ENCODE data around the gene DNAJC2.
A peak's percentile ranks its signal among the peaks of the same experiment; 100 is the strongest.
"Not testable (repeated sequence)": the region's sequence is repeated elsewhere in the genome, so short reads cannot be mapped to it uniquely, and the experiment has no call there.

DNAJC2 gene

DNA sequence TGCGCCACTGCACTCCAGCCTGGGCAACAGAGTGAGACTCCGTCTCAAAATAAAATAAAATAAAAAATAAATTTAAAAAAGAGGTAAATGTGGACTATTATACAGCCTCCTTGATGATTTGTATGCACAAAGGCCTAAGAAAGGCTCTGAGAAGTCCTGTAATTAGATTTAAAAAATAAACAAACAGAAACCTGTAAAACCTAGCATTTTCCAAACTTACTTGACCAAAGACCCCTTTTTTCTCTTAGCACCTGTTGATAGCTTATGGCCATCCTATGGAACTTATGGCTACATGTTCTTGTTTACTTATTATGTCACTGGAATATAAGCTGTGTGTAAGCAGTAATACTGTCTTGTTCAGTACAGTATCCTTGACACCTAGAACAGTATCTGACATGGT lies 5.7 kb downstream of the DNAJC2 start:
- DNase-seq, result no peak

DNA sequence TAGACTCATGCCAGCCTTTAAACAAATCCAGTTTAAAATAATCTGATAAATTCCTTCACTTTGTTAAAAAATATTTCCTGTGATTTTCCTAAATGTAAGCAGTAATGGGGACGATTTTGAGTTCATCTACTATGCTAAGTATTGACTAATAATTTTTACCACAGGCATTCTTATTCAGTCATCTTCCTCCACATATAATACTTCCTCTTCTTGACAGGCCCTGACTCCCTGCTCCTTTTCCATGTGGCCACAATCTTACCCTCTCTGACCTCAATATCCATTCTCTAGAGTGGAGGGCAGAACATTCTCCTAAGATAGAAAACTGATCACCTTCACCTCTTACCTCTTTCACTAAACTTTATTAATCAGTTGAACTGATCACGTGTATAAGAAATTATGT lies 7.8 kb downstream of the DNAJC2 start:
- no peak for DNase-seq

DNA sequence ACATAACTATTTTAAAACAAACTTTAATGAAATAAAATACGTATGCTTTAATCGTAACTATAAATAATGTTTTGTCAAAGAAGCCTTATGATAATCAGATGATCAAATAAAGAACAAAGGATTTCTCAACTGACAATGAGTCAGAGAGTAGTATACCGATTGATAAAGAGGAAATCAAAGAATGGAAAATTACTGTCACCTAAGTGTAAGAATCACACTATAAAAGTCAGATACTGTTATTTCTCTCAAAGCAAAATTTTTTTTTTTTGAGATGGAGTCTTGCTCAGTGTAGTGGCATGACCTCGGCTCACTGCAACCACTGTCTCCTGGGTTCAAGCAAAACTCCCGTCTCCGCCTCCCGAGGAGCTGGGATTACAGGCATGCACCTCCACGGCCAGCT lies 18.8 kb downstream of the DNAJC2 start:
- no peak for DNase-seq

DNA sequence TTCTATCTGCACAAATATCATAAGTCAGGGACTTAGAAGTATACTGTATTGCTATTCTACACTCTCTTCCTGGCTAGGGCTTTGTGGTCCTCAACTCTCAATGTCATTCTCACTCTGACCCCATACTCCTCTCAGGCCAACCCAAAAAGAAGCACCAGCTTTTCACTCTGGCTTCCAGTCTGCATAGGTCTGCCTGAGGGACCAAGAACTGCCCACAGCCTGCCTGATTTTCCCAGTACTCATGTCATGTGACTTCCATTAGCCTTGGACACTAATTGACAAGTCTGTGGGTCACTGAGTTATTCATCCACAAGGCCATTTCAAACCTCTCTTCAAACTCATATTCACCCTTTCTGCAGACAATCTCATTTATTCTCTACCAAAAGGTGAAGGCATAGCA lies 27.6 kb downstream of the DNAJC2 start:
- DNase-seq, result no peak

DNA sequence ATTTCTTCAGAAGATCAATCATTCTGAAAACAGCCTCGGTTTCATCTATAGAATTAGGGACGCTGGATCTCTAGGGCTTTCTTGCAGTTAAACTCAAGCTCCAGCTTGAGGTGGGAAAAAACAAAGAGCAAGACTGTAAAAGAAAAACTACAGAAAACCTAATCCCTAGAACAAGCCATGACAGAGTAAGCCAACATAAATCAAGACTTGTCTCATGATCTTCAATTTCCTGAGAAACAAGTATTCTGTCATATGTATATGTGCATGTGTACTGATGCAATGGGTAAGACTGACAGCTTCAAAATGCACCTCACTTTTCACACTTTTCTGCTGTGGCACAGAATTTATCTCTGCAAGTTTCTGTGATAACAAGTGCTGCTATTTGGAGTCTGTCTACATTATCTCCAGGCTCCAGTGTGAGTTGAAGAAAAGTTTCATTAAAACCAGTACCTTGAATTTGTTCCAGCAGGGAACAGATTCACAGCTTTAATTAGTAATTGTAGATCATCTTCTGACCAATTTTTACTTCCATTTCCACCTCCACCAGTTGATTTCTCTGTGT lies 28.1 kb downstream of the DNAJC2 start:
- DNase-seq, result no peak

DNA sequence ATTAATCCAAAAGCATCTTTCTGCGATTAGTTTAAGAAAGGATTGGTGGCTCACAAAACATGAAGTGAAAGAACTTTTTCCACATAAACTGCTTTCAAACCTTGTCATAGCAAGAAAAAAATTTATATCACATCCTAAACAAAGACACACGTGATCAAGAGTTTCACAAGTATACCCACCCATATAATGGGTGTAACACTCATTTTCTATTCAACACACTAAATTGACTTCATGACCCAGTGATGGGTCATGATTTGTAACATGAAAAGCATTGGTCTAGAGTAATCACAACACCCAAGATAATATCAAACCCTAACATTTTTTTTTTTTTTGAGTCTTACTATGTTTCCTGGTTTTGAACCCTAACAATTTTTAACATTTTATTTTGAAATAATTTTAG lies 29.7 kb downstream of the DNAJC2 start:
- no peak for DNase-seq

DNA sequence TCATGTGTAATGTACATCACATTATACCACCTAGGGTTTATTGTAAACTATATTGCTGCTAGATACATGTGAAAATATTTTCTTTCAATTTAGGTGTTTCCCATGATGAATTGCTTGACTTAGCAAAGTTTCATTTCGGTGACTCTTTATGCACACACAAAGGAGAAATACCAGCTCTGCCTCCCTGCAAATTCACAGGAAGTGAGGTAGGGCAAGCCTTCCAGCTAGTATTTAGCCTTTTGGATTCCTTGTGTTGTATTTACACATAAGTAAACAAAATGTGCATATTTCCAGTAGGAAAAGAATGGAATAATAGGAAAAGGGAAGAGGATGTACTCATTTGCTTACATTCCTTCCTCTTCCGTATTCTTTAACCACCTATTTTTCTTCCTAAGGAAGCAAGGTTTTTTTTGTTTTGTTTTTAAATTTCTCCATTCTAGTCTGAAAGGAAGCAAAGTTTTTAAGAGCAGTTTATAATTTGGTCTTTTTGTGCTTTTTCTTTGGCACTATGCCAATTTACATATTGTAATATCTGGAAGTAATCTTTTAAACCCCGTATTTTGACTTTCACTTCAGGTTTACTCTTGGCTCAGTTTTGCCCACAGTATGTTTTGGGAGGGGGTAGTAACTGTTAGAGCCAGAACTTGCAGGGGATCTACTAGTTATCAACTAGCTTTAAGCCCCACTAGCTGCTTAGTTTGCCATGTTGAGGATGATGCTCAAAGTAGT lies 36.9 kb downstream of the DNAJC2 start:
- DNase-seq, result no peak

DNA sequence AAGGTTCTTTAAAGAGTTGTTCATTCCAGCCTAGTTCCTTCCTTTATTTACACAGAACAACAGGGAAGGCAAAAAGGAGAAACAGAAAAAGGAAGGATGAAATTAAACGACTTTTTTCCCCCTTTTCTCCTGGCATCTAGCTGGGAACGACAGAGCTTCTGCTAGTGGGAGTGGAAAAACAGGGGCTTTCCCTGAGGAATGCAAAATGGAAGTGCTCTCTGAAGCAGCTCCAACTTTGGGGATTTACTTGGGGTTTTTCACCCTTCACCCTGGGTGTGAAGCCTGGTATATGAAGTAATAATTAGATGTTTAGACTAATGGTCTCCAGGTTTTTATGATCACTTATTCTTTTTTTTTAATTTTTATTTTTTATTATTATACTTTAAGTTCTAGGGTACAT lies 43.1 kb downstream of the DNAJC2 start:
- DNase-seq, result no peak

DNA sequence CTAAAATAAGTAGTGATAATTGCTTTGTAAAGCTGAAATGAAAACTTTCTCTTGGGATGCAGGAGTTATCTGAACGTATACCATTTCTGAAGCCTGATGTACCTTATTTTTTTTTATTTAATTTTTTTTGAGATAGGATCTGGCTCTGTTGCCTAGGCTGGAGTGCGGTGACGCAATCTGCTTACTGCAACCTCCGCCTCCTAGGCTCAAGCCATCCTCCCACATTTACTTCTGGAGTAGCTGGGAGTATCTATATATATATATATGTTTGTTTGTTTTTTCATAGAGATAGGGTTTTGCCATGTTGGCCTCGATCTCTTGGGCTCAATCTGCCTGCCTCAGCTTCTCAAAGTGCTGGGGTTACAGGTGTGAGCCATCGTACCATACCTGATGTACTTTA lies 44.9 kb downstream of the DNAJC2 start:
- DNase-seq, result no peak

DNA sequence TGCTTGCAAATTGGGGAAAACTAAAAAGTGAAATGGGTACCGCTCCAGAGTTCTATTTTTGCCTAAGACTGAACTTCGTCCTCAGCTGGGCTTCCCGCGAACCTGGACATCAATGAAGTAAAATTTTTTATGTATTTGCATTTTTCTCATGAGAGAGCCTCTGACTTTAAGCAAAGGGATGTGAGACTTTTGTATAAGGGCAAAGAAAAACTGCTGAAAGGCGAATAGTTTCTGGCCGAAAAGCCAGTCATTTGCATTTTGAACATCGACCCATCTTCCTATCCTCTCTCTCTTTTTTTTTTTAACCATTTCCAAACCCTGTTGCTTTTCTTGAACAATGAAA lies 46.8 kb downstream of the DNAJC2 start:
- DNase-seq, result no peak

DNA sequence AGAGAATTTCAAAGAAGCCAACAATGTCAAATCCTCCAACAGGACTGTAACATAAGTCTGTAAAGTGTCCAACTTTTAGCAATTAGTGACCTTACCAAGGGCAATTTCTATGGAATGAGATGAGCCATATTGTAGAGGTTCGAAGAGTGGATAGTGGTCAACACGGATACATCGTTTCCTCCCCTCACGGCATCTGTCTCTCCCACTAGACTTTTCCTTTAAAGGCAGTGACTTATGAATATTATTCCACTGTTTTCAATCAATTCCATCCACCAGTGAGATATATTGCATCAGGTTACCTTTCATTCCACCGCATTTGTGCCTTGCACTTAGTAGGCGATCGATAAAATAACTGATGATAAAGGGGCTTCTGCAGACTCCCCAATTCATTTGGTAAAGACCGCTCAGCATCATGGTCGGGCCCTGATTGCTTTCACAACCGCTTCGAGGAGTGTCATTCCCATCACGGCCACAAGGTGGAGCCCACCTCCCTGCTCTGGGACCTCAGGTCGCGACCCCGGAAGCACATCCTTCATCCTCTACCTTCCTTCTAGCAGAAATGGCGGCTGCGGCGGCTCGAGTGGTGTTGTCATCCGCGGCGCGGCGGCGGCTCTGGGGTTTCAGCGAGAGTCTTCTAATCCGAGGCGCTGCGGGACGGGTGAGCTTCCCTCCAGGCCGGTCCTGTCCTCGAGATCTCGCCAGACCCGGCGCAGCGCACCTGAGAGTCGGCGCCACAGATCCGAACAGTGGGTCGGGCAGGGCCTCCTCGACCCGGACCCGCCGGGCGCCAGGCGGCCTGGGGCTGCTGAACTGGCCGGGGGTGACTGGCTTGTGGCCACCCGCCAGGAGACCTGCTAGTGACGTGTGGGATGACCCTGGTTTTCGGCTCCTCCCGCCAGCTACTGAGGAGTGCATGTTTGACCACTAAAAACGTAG lies 47.4 kb downstream of the DNAJC2 start, which contains the start of gene PMPCB:
TSS of gene PMPCB (plus strand) at position 535 of the 936 bp plus-strand sequence. CDS start at position 560, 25 bp downstream.
- DNase-seq, result peak; percentile 80

DNA sequence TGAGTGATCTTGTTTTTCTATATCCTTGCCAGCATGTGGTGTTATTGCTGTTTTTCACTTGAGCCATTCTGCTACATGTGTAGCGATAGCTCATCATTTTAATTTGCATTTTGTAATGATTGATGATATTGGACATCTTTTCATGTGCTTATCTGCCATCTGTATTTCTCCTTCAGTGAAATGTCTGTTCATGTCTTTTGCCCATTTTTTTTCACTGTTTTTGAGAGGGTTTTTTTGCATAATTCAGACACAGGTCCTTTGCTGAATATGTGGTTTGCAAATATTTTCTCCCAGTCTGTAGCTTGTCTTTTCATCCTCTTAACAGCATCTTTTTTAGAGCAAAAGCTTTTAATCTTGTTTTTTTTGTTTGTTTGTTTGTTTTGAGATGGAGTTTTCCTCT lies 51.0 kb downstream of the DNAJC2 start:
- no peak for DNase-seq

DNA sequence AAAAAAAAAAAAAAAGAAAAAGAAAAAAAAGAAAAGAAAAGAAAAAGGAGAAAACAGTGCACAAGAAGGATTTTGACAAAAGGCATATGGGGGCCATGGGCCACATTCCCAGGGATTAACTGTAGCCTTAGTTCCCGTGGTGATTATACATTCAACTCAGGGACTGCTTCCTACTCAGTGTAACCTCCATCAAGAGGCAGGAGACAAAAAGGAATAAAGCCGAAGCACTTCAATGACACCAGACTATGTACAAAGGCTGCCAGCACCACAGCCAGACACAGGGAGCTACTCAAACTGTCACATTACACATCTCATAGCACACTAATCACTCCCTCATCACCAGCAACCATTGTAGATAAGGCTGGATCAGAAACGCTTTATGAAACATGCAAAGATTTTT lies 52.4 kb downstream of the DNAJC2 start:
- no peak for DNase-seq

DNA sequence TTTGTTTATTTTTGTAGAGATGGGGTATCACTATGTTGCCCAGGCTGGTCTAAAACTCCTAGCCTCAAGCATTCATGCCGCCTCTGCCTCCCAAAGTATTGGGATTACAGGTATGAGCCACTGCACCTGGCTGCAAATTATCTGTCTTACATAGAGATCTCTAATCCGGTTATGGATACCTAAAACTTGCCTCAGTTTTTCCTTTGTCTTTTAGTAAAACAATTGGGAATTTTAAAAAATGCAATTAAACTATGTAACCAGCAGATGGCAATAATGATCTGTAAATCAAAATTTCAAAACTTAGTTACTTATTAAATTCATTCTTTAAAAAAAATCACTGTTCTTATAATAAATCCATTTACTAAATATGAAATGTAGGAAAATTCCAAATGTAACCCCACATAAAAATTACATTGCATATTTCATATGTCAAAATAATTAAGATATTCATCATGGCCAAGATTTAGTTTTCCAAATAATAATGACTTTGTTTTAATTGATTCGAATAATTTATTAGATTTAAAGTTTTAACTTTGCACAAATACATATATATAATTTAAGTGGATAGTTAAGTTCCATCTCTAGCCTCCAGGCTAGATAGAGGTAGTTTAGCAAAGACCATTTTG lies 61.7 kb downstream of the DNAJC2 start:
- DNase-seq, result not testable (repeated sequence)

DNA sequence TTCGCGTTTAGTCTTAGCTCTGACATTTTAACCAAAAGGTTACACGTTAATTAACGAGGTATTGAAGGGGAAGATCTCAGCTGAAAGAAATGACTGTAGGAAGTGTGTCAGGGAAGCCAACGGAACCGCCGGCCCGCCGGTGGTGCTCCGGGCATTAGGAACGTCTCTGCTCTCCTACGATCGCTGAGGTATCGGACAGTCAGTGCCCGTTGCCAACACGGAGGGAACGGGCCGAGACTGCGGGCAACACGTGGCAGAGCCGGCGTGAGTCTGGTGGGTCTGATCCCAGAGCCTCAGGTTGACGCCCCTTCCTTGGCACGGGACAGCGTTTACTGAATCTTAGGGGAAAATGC lies 63.8 kb downstream of the DNAJC2 start:
- DNase-seq, result not testable (repeated sequence)

DNA sequence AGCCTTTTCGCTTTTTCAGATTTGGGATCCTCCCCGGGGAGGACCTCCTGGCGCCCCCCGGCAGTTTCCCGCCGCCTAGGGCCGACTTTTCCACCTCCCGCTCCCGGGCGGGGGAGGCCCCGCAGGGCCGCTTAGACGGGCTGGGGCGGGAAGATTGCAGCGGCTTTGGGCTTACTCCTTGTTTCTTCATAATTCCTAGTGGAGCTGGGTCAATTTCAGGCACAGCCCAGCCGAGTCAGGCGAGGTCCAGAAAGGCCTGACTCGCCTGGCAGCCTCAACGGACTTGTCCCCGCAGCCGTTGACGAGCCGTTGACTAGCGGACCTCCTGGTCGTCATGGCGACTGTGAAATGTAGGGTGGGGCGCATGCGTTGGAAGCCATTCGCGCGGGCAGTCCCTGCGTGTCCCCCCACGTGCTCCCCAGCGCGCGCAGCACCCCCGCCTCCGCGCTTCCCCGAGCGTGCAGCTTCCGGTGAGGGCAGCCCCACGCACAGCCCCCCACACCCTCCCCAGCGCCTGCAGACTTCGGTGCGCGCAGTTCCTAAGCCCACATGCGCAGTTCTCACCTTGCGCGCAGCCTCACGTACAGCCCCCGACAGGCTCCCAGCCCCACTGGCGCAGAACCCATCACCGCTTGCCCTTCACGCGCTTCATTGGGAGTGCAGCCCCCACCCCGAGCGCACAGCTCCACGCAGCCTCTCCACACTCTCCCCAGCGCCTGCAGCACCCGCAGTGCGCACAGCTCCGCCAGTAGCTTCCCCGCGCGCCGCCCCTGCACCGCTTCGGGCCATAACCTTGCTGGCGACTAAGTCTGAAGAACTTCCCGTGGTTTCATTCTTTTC lies 64.4 kb downstream of the DNAJC2 start:
- DNase-seq, result peak; percentile 71

DNA sequence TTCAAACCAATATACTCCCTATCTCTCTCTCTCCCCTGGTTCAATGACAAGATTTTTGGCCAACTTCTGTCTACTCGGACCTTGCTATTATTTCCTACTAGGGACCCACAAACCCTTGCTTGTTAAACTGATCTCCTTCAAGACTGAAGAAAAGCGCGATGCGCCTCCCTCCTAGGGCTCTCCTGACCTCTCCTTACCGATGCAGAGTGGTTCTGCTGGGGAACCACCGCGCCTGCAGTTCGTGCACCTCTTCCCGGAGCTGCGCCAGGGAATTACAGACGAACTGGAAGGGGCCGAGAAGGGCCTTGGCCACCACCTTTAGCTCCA lies 65.0 kb downstream of the DNAJC2 start:
- not testable (repeated sequence) for DNase-seq

DNA sequence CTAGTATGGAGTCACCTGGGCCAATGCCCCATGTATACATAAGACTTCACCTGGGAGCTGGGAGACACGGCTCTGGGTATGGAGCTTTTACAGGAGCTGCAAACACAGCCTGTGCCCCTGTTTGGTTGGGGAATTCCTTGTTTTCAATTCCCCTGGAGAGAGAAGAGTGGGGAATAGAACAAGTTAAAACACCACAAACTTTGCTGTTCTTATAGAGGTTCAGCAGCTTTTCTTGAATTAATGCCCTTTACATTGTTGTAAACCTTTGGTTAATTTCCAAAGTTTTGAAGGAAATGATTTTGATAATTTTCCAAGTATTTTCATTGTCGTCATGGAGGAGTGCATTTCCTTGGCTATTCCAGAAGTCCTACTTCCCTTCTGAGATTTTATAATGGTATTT lies 66.4 kb downstream of the DNAJC2 start:
- not testable (repeated sequence) for DNase-seq

DNA sequence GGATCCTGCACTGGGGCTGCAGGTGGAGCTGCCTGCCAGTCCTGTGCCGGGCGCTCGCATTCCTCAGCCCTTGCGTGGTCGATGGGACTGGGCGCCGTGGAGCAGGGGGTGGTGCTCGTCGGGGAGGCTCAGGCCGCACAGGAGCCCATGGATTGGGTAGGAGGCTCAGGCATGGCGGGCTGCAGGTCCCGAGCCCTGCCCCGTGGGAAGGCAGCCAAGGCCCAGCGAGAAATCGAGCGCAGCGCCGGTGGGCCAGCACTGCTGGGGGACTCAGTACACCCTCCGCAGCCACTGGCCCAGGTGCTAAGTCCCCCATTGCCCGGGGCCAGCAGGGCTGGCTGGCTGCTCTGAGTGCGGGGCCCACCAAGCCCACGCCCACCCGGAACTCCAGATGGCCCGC lies 69.7 kb downstream of the DNAJC2 start:
- DNase-seq, result not testable (repeated sequence)

DNA sequence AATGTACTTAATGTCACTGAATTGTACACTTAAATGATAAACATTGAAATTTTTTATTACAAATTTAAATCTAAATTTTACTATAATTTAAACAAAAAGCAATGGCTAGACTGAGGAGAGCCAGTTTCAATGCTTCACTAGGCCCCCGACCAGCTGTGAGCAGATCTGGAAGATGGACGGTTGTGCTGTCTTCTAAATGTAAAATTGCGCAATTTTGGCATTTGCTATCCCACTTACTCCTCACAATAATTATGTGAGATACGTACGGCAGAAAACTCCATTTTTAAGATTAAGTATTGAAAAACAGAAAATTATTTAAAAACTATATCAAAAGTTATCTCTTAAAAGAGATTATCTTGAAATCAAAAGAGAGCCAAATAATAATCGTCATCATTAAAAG lies 71.2 kb downstream of the DNAJC2 start:
- DNase-seq, result not testable (repeated sequence)

DNA sequence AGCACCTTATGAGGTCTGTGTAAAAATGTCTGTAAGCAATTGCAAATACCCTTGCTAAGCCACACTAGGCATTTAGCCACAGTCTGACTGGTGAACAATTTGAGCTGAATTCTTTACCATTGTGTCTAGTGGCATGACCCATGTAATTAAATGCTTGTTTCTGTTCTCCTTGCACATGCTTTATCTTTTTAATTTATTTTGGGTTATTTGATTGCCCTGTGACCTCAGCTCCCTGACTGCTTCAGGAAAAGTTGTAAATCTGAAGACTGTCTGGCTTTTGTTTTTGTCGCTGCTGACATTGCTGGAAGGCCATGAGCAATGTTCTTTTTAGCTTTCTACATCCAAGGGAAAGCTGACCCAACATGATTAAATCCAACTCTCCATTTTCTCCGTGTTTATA lies 78.3 kb downstream of the DNAJC2 start:
- DNase-seq, result not testable (repeated sequence)

DNA sequence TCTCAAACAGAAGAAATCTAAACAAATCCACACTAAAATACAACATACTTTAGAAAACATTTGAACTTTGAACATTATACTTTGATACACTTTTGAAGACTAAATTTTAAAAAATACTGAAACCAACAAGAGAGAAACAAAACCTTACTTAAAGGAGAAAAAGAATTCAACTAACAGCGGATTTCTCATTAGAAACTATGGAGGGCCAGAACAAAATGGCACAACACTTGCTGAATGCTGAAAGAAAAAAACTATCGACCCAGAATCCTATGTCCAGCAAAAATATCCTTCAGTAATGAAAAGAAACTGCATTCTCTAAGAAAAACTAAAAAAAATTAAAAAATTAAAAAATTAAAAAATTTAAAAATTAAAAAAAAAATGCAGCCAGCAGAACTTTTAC lies 80.5 kb downstream of the DNAJC2 start:
- DNase-seq, result not testable (repeated sequence)

Data from T1000 (cell line).